ENCODE results near the gene CERS6. TPM values are rescaled to one million over a fixed set of nuclear protein-coding genes. Genes with fewer than 3 reads are reported as not detected.

The CERS6 gene
- polyA plus RNA-seq, 3 donors = 7.6 to 17.7 (median 15.6) TPM

GRCh38 chr2:168555283-168555682, 99.2 kb downstream of the CERS6 start:
- H3K4me3 Mint-ChIP-seq = no peak overlapping the region
- H3K27ac Mint-ChIP-seq = no peak overlapping the region
- H3K9me3 Mint-ChIP-seq = peaks cover 0 to 9% (median 4%) of the 10 kb centered on the region in 7 donors
- H3K9me3 ChIP-seq (replicated peaks in 1 of 2; ENCODE audit: control insufficient read depth in 1 of 2, insufficient read depth in 1 of 2, low read length in 2 of 2) = peaks cover 0 to 4% of the 10 kb centered on the region in 2 donors
- H3K4me1 ChIP-seq (ENCODE audit: control insufficient read depth in 1 of 2, insufficient read depth in 2 of 2, low read length in 2 of 2) = peaks cover 17 to 24% of the 10 kb centered on the region in 2 donors
- H3K4me1 Mint-ChIP-seq = peaks cover 35% of the 10 kb centered on the region
- H2AFZ ChIP-seq (ENCODE audit: insufficient read depth, low read depth, low read length, poor library complexity, severe bottlenecking) = no peak overlapping the region
- no peak for DNase-seq
- no peak for TF ChIP-seq CTCF (IDR thresholded peaks at IDR 0.05)
- peaks cover 5 to 23% of the 10 kb centered on the region in 2 donors for H3K36me3 Mint-ChIP-seq
- H3K36me3 ChIP-seq (replicated peaks in 1 of 2; ENCODE audit: control insufficient read depth in 1 of 2, insufficient read depth in 2 of 2, low read length in 2 of 2) = peaks cover 0 to 5% of the 10 kb centered on the region in 2 donors
- H3K4me2 ChIP-seq (replicated peaks; ENCODE audit: extremely low read depth, low read length, poor library complexity, severe bottlenecking) = no peak overlapping the region
- H4K20me1 ChIP-seq (ENCODE audit: insufficient read depth, low read length) = peaks cover 10% of the 10 kb centered on the region
- intact Hi-C loops (cut with micrococcal nuclease) = no loop called here
- H3K4me3 ChIP-seq (replicated peaks in 1 of 3; ENCODE audit: low read depth in 2 of 3, low read length in 3 of 3) = no peak overlapping the region
- WGBS (ENCODE audit: insufficient coverage) = no CpG with 5 or more reads among the region's 3 CpGs
- H3K27me3 Mint-ChIP-seq (ENCODE audit: low read depth in 3 of 3) = peaks cover 0 to 2% (median 0%) of the 10 kb centered on the region in 3 donors
- H3K27me3 ChIP-seq (ENCODE audit: control insufficient read depth in 2 of 2, insufficient read depth in 2 of 2, low read length in 2 of 2) = no peaks in the 10 kb centered on the region
- H3K9ac ChIP-seq (ENCODE audit: insufficient read depth, low read length, poor library complexity, severe bottlenecking) = no peak overlapping the region
- peaks cover 84% of the 10 kb centered on the region for H3K79me2 ChIP-seq (ENCODE audit: insufficient read depth, low read length)
- H3K27ac ChIP-seq (ENCODE audit: low read depth in 1 of 2, low read length in 2 of 2) = no peak overlapping the region

DNA sequence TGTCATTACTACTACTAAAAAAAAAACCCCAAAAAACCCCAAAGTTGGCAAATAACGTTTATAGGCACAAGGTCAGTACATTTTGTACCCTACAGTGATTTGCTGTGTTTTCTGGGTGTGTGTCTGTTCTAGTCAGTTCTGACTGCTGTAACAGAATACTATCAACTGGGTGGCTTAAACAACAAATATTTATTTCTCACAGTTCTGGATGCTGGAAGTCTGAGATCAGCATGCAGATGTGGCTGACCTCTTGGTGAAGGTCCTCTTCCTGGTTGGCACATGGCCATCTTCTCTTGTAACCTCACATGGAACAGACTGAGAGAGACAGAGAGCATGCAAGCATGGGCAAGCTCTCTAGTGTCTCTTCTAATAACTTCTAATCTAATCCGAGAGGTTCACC, 103.1 kb downstream of the CERS6 start:
- Histone ChIP-seq H3K27ac (ENCODE audit: low read depth in 1 of 2, low read length in 2 of 2) (no peak overlapping the region), H3K4me1 (ENCODE audit: control insufficient read depth in 1 of 2, insufficient read depth in 2 of 2, low read length in 2 of 2) (peaks cover 0 to 5% of the 10 kb centered on the region in 2 donors), H3K79me2 (ENCODE audit: insufficient read depth, low read length) (peaks cover 65% of the 10 kb centered on the region), H2AFZ (ENCODE audit: insufficient read depth, low read depth, low read length, poor library complexity, severe bottlenecking) (no peak overlapping the region), H3K9ac (ENCODE audit: insufficient read depth, low read length, poor library complexity, severe bottlenecking) (no peak overlapping the region), H3K4me3 (replicated peaks in 1 of 3; ENCODE audit: low read depth in 2 of 3, low read length in 3 of 3) (no peak overlapping the region), H3K36me3 (replicated peaks in 1 of 2; ENCODE audit: control insufficient read depth in 1 of 2, insufficient read depth in 2 of 2, low read length in 2 of 2) (peaks cover 15 to 34% of the 10 kb centered on the region in 2 donors), H4K20me1 (ENCODE audit: insufficient read depth, low read length) (no peaks in the 10 kb centered on the region), H3K27me3 (ENCODE audit: control insufficient read depth in 2 of 2, insufficient read depth in 2 of 2, low read length in 2 of 2) (no peaks in the 10 kb centered on the region), H3K4me2 (replicated peaks; ENCODE audit: extremely low read depth, low read length, poor library complexity, severe bottlenecking) (no peak overlapping the region), H3K9me3 (replicated peaks in 1 of 2; ENCODE audit: control insufficient read depth in 1 of 2, insufficient read depth in 1 of 2, low read length in 2 of 2) (peaks cover 0 to 4% of the 10 kb centered on the region in 2 donors)
- WGBS (ENCODE audit: insufficient coverage) = 100% methylated on average over 1 of the region's 2 CpGs
- peak overlapping the region in 2 of 7 donors; percentile 10 to 36 for H3K27ac Mint-ChIP-seq
- no peaks in the 10 kb centered on the region for H3K27me3 Mint-ChIP-seq (ENCODE audit: low read depth in 3 of 3)
- H3K36me3 Mint-ChIP-seq = peaks cover 30 to 47% of the 10 kb centered on the region in 2 donors
- TF ChIP-seq CTCF (IDR thresholded peaks at IDR 0.05) = no peak
- no peak overlapping the region for H3K4me3 Mint-ChIP-seq
- DNase-seq = no peak
- intact Hi-C loops (cut with micrococcal nuclease) = no loop called here
- H3K9me3 Mint-ChIP-seq = peaks cover 0 to 9% (median 4%) of the 10 kb centered on the region in 7 donors
- H3K4me1 Mint-ChIP-seq = peaks cover 10% of the 10 kb centered on the region
